Tibial nerve (tissue), 4 donors: ENCODE results near the gene CACNA1F.

Source experiments
- EP300 ChIP-seq, 2 donors: sonication (generic); formaldehyde crosslinking; IDR thresholded peaks; one replicate each; pipeline ENCODE4 v1.6.1; 2017; ENCODE audit warnings: antibody characterized with exemption in 2 of 2, mild to moderate bottlenecking in 1 of 2
- POLR2A ChIP-seq, 2 donors: fragments of 450-650 bp; IDR thresholded peaks; one replicate each; pipeline ENCODE4 v1.6.1; 2017; ENCODE audit warnings: antibody characterized with exemption in 2 of 2, mild to moderate bottlenecking in 2 of 2, moderate library complexity in 2 of 2
- TF ChIP-seq, protein P1 (sequence below), 5 experiments: fragments of 200-600 bp in 3 of 5; fragments of 450-650 bp in 2 of 5; sonication (generic) in 3 of 5; IDR thresholded peaks; one replicate each; pipeline ENCODE4 v1.5.1; 2016 to 2019; ENCODE audit warnings: antibody characterized with exemption in 5 of 5, mild to moderate bottlenecking in 3 of 5, moderate library complexity in 2 of 5

DNA sequence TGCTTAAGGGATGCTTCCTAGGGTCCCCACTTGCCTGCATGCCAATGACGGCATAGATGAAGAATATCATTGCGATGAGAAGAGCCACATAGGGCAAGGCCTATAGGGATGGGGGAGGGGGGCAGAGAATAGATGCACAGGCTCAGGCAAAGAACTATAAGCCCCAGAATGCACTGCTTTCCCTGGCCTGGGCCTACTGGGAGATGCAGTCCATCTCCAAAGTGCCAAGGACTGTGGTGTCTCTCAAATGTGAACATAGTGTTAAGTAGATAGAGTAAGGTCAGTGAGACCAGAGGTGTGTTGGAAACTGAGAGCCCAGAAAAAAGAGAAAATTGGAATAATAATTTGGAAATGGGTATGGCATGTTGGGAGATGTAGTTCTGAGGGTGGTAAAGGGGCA lies 20.9 kb downstream of the CACNA1F start:
- TF ChIP-seq, protein P1, sequence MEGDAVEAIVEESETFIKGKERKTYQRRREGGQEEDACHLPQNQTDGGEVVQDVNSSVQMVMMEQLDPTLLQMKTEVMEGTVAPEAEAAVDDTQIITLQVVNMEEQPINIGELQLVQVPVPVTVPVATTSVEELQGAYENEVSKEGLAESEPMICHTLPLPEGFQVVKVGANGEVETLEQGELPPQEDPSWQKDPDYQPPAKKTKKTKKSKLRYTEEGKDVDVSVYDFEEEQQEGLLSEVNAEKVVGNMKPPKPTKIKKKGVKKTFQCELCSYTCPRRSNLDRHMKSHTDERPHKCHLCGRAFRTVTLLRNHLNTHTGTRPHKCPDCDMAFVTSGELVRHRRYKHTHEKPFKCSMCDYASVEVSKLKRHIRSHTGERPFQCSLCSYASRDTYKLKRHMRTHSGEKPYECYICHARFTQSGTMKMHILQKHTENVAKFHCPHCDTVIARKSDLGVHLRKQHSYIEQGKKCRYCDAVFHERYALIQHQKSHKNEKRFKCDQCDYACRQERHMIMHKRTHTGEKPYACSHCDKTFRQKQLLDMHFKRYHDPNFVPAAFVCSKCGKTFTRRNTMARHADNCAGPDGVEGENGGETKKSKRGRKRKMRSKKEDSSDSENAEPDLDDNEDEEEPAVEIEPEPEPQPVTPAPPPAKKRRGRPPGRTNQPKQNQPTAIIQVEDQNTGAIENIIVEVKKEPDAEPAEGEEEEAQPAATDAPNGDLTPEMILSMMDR (IDR thresholded peaks at IDR 0.05): no peak
- no peak for TF ChIP-seq POLR2A (IDR thresholded peaks at IDR 0.05)
- no peak for TF ChIP-seq EP300 (IDR thresholded peaks at IDR 0.05)
